ENCODE results near the gene SPINK7. TPM values are rescaled to one million over a fixed set of nuclear protein-coding genes. Genes with fewer than 3 reads are reported as not detected.

SPINK7 gene
- total and polyA plus RNA-seq, 2 donors (not counting 1 experiment from before 2014, with no cell fraction given): not detected

DNA sequence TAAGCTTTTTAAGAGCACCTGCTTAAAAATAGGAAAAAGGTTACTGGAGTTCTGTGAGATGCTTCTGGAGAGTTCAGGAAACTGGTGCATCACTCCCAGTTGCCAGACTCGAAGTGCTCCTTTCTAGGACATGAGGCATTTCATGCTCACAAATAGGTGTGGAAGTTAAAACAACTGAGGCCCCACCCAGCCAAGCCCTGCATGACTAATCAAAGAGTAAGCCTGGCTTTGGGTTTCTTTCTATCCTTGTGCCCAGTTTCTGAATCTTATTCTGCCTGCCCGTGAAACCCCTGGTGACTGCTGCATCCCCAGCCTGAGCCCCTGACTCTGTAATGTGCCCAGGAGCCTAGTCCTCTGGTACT is 30.8 kb downstream of the SPINK7 start:
- CTCF ChIA-PET: no interaction called here

DNA sequence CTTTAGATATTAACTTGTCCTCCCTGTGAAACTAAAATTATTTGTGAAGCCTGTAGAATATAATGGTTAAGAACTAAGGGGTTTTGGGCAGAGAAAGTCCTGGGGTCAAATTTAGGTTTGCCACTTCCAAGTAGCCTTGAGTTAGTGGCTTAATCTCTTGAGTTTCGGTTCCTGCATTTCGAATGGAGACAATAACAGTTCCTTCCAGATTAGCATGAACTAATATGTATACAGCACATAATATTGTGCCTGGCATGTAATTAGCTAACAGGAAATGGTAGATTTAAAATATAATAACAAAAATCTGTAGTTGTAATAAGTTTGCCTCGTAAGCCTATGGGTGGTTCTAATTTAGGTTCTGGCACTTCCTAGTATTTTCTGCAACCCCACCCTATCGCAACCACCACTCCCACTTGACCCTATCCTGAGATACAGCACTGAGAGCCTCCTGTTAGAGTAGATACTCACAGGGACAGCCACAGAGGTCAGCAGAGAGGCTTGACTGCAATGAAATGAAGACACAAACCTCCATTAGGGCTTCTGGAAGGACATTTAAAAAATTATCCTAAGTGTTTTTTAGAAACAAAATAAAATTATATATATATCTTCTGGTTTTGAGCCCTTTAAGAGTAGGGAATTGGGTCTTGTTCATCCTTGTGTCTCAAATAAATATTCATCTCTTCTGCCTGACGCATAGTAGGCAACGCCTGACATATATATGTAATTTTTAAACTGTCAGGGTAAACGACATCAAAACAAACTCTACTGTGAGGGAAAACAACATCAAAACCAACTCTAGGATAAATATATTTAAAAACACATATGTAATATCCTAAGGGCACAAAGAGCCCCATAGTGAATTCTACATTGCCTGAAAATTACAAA is 31.6 kb downstream of the SPINK7 start:
- ATAC-seq (ENCODE audit: low read depth) (no peak), DNase-seq (no peak)
- POLR2A ChIA-PET: no interaction called here
- Histone ChIP-seq H4K20me1 (ENCODE audit: control insufficient read depth, insufficient read depth, low read length, poor library complexity, severe bottlenecking) (no peaks in the 10 kb centered on the region), H3K4me2 (replicated peaks; ENCODE audit: low read depth, low read length, poor library complexity, severe bottlenecking) (no peak overlapping the region), H3K79me2 (ENCODE audit: control insufficient read depth, insufficient read depth, low read length) (no peaks in the 10 kb centered on the region), H3K27me3 (replicated peaks in 1 of 4; ENCODE audit: control extremely low read depth in 1 of 4, control insufficient read depth in 3 of 4, insufficient read depth in 4 of 4, low read length in 3 of 4) (no peaks in the 10 kb centered on the region), H3K9me3 (ENCODE audit: control extremely low read depth in 1 of 3, control insufficient read depth in 2 of 3, insufficient read depth in 1 of 3, low read length in 2 of 3) (no peaks in the 10 kb centered on the region), H3K36me3 (replicated peaks in 1 of 2; ENCODE audit: control extremely low read depth in 1 of 2, control insufficient read depth in 1 of 2, extremely low read depth in 1 of 2, insufficient read depth in 2 of 2, low read length in 1 of 2) (no peaks in the 10 kb centered on the region), H3K27ac (ENCODE audit: low read length in 2 of 2) (no peak overlapping the region), H3K4me1 (ENCODE audit: control insufficient read depth in 2 of 2, insufficient read depth in 2 of 2, low read length in 2 of 2) (no peaks in the 10 kb centered on the region), H3K4me3 (ENCODE audit: control extremely low read depth in 1 of 5, extremely low read depth in 1 of 5, insufficient read depth in 1 of 5, low read depth in 2 of 5, low read length in 4 of 5) (no peak overlapping the region), H2AFZ (ENCODE audit: insufficient read depth, low read depth, low read length, poor library complexity, severe bottlenecking) (no peak overlapping the region), H3K9ac (ENCODE audit: low read length) (no peak overlapping the region)
- TF ChIP-seq EZH2 (IDR thresholded peaks at IDR 0.05; ENCODE audit: borderline replicate concordance, insufficient read depth, low read depth, low read length, poor library complexity, severe bottlenecking): no peak
- TF ChIP-seq, protein P1, sequence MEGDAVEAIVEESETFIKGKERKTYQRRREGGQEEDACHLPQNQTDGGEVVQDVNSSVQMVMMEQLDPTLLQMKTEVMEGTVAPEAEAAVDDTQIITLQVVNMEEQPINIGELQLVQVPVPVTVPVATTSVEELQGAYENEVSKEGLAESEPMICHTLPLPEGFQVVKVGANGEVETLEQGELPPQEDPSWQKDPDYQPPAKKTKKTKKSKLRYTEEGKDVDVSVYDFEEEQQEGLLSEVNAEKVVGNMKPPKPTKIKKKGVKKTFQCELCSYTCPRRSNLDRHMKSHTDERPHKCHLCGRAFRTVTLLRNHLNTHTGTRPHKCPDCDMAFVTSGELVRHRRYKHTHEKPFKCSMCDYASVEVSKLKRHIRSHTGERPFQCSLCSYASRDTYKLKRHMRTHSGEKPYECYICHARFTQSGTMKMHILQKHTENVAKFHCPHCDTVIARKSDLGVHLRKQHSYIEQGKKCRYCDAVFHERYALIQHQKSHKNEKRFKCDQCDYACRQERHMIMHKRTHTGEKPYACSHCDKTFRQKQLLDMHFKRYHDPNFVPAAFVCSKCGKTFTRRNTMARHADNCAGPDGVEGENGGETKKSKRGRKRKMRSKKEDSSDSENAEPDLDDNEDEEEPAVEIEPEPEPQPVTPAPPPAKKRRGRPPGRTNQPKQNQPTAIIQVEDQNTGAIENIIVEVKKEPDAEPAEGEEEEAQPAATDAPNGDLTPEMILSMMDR (IDR thresholded peaks at IDR 0.05): no peak
- intact Hi-C loops (cut with micrococcal nuclease): no loop called here
- CTCF ChIA-PET: no interaction called here
- no peaks in the 10 kb centered on the region for H3K4me1 Mint-ChIP-seq
- no peaks in the 10 kb centered on the region for H3K27me3 Mint-ChIP-seq
- H3K27ac Mint-ChIP-seq: no peak overlapping the region
- H3K9me3 Mint-ChIP-seq (ENCODE audit: insufficient read depth): no peaks in the 10 kb centered on the region
- 86% methylated on average over 1 of the region's 7 CpGs for WGBS (ENCODE audit: insufficient coverage)
- no peak overlapping the region for H3K4me3 Mint-ChIP-seq

More for the DNA sequence above, 30.8 kb downstream of the SPINK7 start:
- Histone ChIP-seq H3K36me3 (replicated peaks in 1 of 2; ENCODE audit: control extremely low read depth in 1 of 2, control insufficient read depth in 1 of 2, extremely low read depth in 1 of 2, insufficient read depth in 2 of 2, low read length in 1 of 2) (no peaks in the 10 kb centered on the region), H3K27ac (ENCODE audit: low read length in 2 of 2) (no peak overlapping the region), H3K79me2 (ENCODE audit: control insufficient read depth, insufficient read depth, low read length) (no peaks in the 10 kb centered on the region), H3K9ac (ENCODE audit: low read length) (no peak overlapping the region), H3K4me2 (replicated peaks; ENCODE audit: low read depth, low read length, poor library complexity, severe bottlenecking) (no peak overlapping the region), H4K20me1 (ENCODE audit: control insufficient read depth, insufficient read depth, low read length, poor library complexity, severe bottlenecking) (no peaks in the 10 kb centered on the region), H3K4me1 (ENCODE audit: control insufficient read depth in 2 of 2, insufficient read depth in 2 of 2, low read length in 2 of 2) (no peaks in the 10 kb centered on the region), H3K9me3 (ENCODE audit: control extremely low read depth in 1 of 3, control insufficient read depth in 2 of 3, insufficient read depth in 1 of 3, low read length in 2 of 3) (no peaks in the 10 kb centered on the region), H3K4me3 (ENCODE audit: control extremely low read depth in 1 of 5, extremely low read depth in 1 of 5, insufficient read depth in 1 of 5, low read depth in 2 of 5, low read length in 4 of 5) (no peak overlapping the region), H3K27me3 (replicated peaks in 1 of 4; ENCODE audit: control extremely low read depth in 1 of 4, control insufficient read depth in 3 of 4, insufficient read depth in 4 of 4, low read length in 3 of 4) (no peaks in the 10 kb centered on the region), H2AFZ (ENCODE audit: insufficient read depth, low read depth, low read length, poor library complexity, severe bottlenecking) (no peak overlapping the region)
- no peak overlapping the region for H3K4me3 Mint-ChIP-seq
- no peaks in the 10 kb centered on the region for H3K4me1 Mint-ChIP-seq
- no peaks in the 10 kb centered on the region for H3K9me3 Mint-ChIP-seq (ENCODE audit: insufficient read depth)
- TF ChIP-seq, protein P1 (IDR thresholded peaks at IDR 0.05): no peak
- TF ChIP-seq EZH2 (IDR thresholded peaks at IDR 0.05; ENCODE audit: borderline replicate concordance, insufficient read depth, low read depth, low read length, poor library complexity, severe bottlenecking): no peak
- DNase-seq (no peak), ATAC-seq (ENCODE audit: low read depth) (no peak)
- H3K27ac Mint-ChIP-seq: no peak overlapping the region
- no peaks in the 10 kb centered on the region for H3K27me3 Mint-ChIP-seq
- 84% methylated on average over 2 of the region's 2 CpGs for WGBS (ENCODE audit: insufficient coverage)
- intact Hi-C loops (cut with micrococcal nuclease): no loop called here
- POLR2A ChIA-PET: no interaction called here
